Measurements from ENCODE around the gene RNF121. TPM values are rescaled to one million over a fixed set of nuclear protein-coding genes. Genes with fewer than 3 reads are reported as not detected.

RNF121 gene
- total RNA-seq, 1 donor from 2014 or later: 55.4 TPM

DNA sequence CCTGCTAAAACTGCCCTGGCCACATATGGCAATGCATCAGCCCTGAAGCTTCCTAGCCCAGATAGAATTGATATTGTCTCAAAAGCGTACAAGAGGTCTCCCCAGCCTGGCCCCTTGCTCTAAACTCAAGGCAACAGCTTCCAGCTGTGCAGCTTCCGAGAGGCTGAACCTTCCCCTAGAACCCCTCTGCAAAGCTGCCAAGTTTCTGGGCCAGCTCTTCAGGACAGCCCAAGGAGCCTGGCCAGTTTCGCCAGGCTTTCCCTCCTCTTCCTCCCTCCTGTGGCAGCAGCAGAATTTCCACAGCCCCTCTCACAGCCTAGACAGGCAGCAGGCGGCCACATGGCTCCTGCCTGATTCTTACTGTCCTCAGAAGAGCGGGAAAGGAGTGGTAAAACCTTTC lies 117.0 kb downstream of the RNF121 start:
- Mint-ChIP-seq H3K4me1 (peaks cover 12% of the 10 kb centered on the region), H3K27ac (peak overlapping the region; percentile 47), H3K4me3 (no peak overlapping the region), H3K9me3 (no peaks in the 10 kb centered on the region), H3K27me3 (ENCODE audit: low read depth) (no peaks in the 10 kb centered on the region), H3K36me3 (peaks cover 2% of the 10 kb centered on the region)
- TF ChIP-seq, protein P1, sequence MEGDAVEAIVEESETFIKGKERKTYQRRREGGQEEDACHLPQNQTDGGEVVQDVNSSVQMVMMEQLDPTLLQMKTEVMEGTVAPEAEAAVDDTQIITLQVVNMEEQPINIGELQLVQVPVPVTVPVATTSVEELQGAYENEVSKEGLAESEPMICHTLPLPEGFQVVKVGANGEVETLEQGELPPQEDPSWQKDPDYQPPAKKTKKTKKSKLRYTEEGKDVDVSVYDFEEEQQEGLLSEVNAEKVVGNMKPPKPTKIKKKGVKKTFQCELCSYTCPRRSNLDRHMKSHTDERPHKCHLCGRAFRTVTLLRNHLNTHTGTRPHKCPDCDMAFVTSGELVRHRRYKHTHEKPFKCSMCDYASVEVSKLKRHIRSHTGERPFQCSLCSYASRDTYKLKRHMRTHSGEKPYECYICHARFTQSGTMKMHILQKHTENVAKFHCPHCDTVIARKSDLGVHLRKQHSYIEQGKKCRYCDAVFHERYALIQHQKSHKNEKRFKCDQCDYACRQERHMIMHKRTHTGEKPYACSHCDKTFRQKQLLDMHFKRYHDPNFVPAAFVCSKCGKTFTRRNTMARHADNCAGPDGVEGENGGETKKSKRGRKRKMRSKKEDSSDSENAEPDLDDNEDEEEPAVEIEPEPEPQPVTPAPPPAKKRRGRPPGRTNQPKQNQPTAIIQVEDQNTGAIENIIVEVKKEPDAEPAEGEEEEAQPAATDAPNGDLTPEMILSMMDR (IDR thresholded peaks at IDR 0.05; ENCODE audit: unreplicated experiment): no peak
- no peak for DNase-seq (ENCODE audit: low spot score in 2 of 2, unreplicated experiment in 2 of 2)

Other genes starting within 250 kb of the RNF121 start
- gene DEFB108B, start 95.8 kb upstream of the RNF121 start, total RNA-seq: not detected in 3 replicates
- gene DEFB131B, start 50.6 kb upstream of the RNF121 start, total RNA-seq: not detected in 3 replicates
- 14.3 to 16.8 TPM (median 14.6 TPM) in 3 replicates for gene XNDC1N, start 452 bp upstream of the RNF121 start, total RNA-seq
- gene IL18BP, start 69.9 kb downstream of the RNF121 start, total RNA-seq: 18.4 to 20.9 TPM (median 18.6 TPM) in 3 replicates
- 317 to 334 TPM (median 327 TPM) in 3 replicates for gene NUMA1, start 151.5 kb downstream of the RNF121 start, total RNA-seq
- gene LRRC51, start 151.8 kb downstream of the RNF121 start, total RNA-seq: 3.0 to 5.2 TPM (median 4.3 TPM) in 3 replicates
- gene LAMTOR1, start 174.3 kb downstream of the RNF121 start, total RNA-seq: 69.1 to 76.5 TPM (median 74.2 TPM) in 3 replicates
- not detected in 3 replicates for gene TOMT, start 176.9 kb downstream of the RNF121 start, total RNA-seq
- gene ANAPC15, start 183.6 kb downstream of the RNF121 start, total RNA-seq: 39.3 to 39.5 TPM (median 39.4 TPM) in 3 replicates
- gene FOLR3, start 206.7 kb downstream of the RNF121 start, total RNA-seq: not detected in 3 replicates

Measured in mesothelial cell of epicardium (in vitro differentiated cells).